ENCODE data around the gene FIZ1.
"Not testable (repeated sequence)": the region's sequence is repeated elsewhere in the genome, so short reads cannot be mapped to it uniquely, and the experiment has no call there.

The FIZ1 gene

GRCh38 chr19:55590617-55591016, 8.7 kb downstream of the FIZ1 start:
- ChIA-PET POLR2A (interaction anchor here (1.0 kb wide), 1 partner anchor 9 kb away, joined by 4 read pairs; the partner anchor contains the start of gene FIZ1), CTCF (no interaction called here)
- DNase-seq (ENCODE audit: extremely low spot score): peak; percentile 52
- TF ChIP-seq HDGF (IDR thresholded peaks at IDR 0.05; ENCODE audit: borderline replicate concordance) (no peak), PKNOX1 (IDR thresholded peaks at IDR 0.05) (0 out of 2 replicates have a peak, but pooled peaks have one; percentile 21)

- DNase-seq (ENCODE audit: extremely low spot score): no peak
- ChIA-PET POLR2A (interaction anchor here (3.8 kb wide), 1 partner anchor 9 kb away, joined by 29 read pairs; the partner anchor contains the start of gene FIZ1), CTCF (no interaction called here)
- TF ChIP-seq LEF1 (IDR thresholded peaks at IDR 0.05; ENCODE audit: borderline replicate concordance): no peak
- no peak for TF ChIP-seq L3MBTL2 (conservative IDR thresholded peaks at IDR 0.05)
- no peak for TF ChIP-seq SUZ12 (IDR thresholded peaks at IDR 0.05)
- no peak for TF ChIP-seq FOXK2 (IDR thresholded peaks at IDR 0.05)
- no peak for TF ChIP-seq ZNF384 (IDR thresholded peaks at IDR 0.05)
- TF ChIP-seq HDGF (IDR thresholded peaks at IDR 0.05; ENCODE audit: borderline replicate concordance): no peak
- TF ChIP-seq CTBP1 (IDR thresholded peaks at IDR 0.05; ENCODE audit: borderline replicate concordance): no peak
- no peak for TF ChIP-seq FOXA1 (IDR thresholded peaks at IDR 0.05)
- TF ChIP-seq FOXM1 (IDR thresholded peaks at IDR 0.05; ENCODE audit: borderline replicate concordance): no peak
- TF ChIP-seq SP1 (IDR thresholded peaks at IDR 0.05): no peak
- TF ChIP-seq ARNT (IDR thresholded peaks at IDR 0.05): no peak
- TF ChIP-seq NFRKB (IDR thresholded peaks at IDR 0.05): no peak
- no peak for TF ChIP-seq PKNOX1 (IDR thresholded peaks at IDR 0.05)
These were observed 9.2 kb downstream of the FIZ1 start for GRCh38 chr19:55590109-55590508.

GRCh38 chr19:55588738-55589137, 10.6 kb downstream of the FIZ1 start:
- CTCF ChIA-PET: no interaction called here

GRCh38 chr19:55586976-55587668, 12.2 kb downstream of the FIZ1 start:
- TF ChIP-seq CTBP1 (IDR thresholded peaks at IDR 0.05; ENCODE audit: borderline replicate concordance) (no peak), PKNOX1 (IDR thresholded peaks at IDR 0.05) (peak; percentile 71)
- peak; percentile 96 for DNase-seq (ENCODE audit: extremely low spot score)
- ChIA-PET POLR2A (interaction anchor here (0.9 to 3.8 kb wide), 4 partner anchors 12 to 328 kb away, joined by 3 to 29 read pairs (median 6); partner anchors contain the start of genes FIZ1 and PPP6R1), CTCF (interaction anchor here (0.7 to 1.1 kb wide), 3 partner anchors 14 to 40 kb away, joined by 3 to 4 read pairs (median 3); no protein-coding TSS in a partner anchor)

More at GRCh38 chr19:55588738-55589137, 10.6 kb downstream of the FIZ1 start:
- no peak for TF ChIP-seq FOXK2 (IDR thresholded peaks at IDR 0.05)
- no peak for DNase-seq (ENCODE audit: extremely low spot score)
- POLR2A ChIA-PET: interaction anchor here (3.8 kb wide), 1 partner anchor 10 kb away, joined by 29 read pairs; the partner anchor contains the start of gene FIZ1

GRCh38 chr19:55585658-55586339, 13.5 kb downstream of the FIZ1 start:
- no peak for DNase-seq (ENCODE audit: extremely low spot score)
- POLR2A ChIA-PET: interaction anchor here (2.6 kb wide), 2 partner anchors 14 to 19 kb away, joined by 8 to 15 read pairs; partner anchors contain the start of genes FIZ1 and ZNF524
- CTCF ChIA-PET: no interaction called here

GRCh38 chr19:55584871-55585270, 14.4 kb downstream of the FIZ1 start:
- POLR2A ChIA-PET: interaction anchor here (2.6 kb wide), 1 partner anchor 14 kb away, joined by 15 read pairs; the partner anchor contains the start of genes FIZ1 and ZNF524
- CTCF ChIA-PET: no interaction called here
- TF ChIP-seq CTBP1 (IDR thresholded peaks at IDR 0.05; ENCODE audit: borderline replicate concordance) (no peak), LEF1 (IDR thresholded peaks at IDR 0.05; ENCODE audit: borderline replicate concordance) (no peak), FOXK2 (IDR thresholded peaks at IDR 0.05) (no peak), ZNF384 (IDR thresholded peaks at IDR 0.05) (no peak), FOXM1 (IDR thresholded peaks at IDR 0.05; ENCODE audit: borderline replicate concordance) (no peak), HDGF (IDR thresholded peaks at IDR 0.05; ENCODE audit: borderline replicate concordance) (no peak), SP1 (IDR thresholded peaks at IDR 0.05) (no peak), FOXA1 (IDR thresholded peaks at IDR 0.05) (no peak), NFRKB (IDR thresholded peaks at IDR 0.05) (no peak), L3MBTL2 (conservative IDR thresholded peaks at IDR 0.05) (no peak), TARDBP (IDR thresholded peaks at IDR 0.05) (no peak), SUZ12 (IDR thresholded peaks at IDR 0.05) (no peak), ARNT (IDR thresholded peaks at IDR 0.05) (no peak)
- no peak for DNase-seq (ENCODE audit: extremely low spot score)

More at GRCh38 chr19:55585658-55586339, 13.5 kb downstream of the FIZ1 start:
- TF ChIP-seq PKNOX1 (IDR thresholded peaks at IDR 0.05): peak; percentile 82
- TF ChIP-seq ELF4 (IDR thresholded peaks at IDR 0.05): no peak

GRCh38 chr19:55583897-55584296, 15.4 kb downstream of the FIZ1 start:
- POLR2A ChIA-PET: interaction anchor here (2.6 kb wide), 1 partner anchor 15 kb away, joined by 15 read pairs; the partner anchor contains the start of genes FIZ1 and ZNF524
- CTCF ChIA-PET; DNase-seq (ENCODE audit: extremely low spot score): not testable (repeated sequence)

GRCh38 chr19:55582284-55582683, 17.0 kb downstream of the FIZ1 start:
- POLR2A ChIA-PET: interaction anchor here (2.7 kb wide), 1 partner anchor 17 kb away, joined by 26 read pairs; the partner anchor contains the start of genes FIZ1 and ZNF524
- DNase-seq (ENCODE audit: extremely low spot score); CTCF ChIA-PET: not testable (repeated sequence)

All from HEK293T (cell line).